HepG2 (cell line): Measurements from ENCODE around the gene ENC1. TPM values are rescaled to one million over a fixed set of nuclear protein-coding genes. Genes with fewer than 3 reads are reported as not detected.

ENCODE experiments used
- CSRNP1 ChIP-seq: sonication (generic); formaldehyde crosslinking; IDR thresholded peaks from 2 replicates; pipeline ENCODE4 v1.8.1; 2023; ENCODE audit warnings: mild to moderate bottlenecking, missing genetic modification reagents
- ZFYVE20 ChIP-seq: sonication (generic); formaldehyde crosslinking; IDR thresholded peaks from 2 replicates; pipeline ENCODE4 v1.8.0; 2023; ENCODE audit warnings: low read depth, mild to moderate bottlenecking, moderate library complexity, missing genetic modification reagents, borderline replicate concordance
- ZNF318 ChIP-seq: sonication (generic); formaldehyde crosslinking; IDR thresholded peaks from 2 replicates; pipeline ENCODE4 v1.4.0; 2020; ENCODE audit warnings: mild to moderate bottlenecking, missing genetic modification reagents
- ZNF672 ChIP-seq: sonication (generic); formaldehyde crosslinking; IDR thresholded peaks from 2 replicates; pipeline ENCODE4 v1.8.1; 2022; ENCODE audit warnings: missing genetic modification reagents
- polyA plus RNA-seq, 8 experiments: library from polyadenylated mRNA; depleted of rRNA in 3 of 8; stranded (reverse) in 7 of 8; unstranded in 1 of 8; fragments of >200 nt; fragmentation: Illumina TruSeq in 4 of 8; extraction: Trizol in 4 of 8; gene quantifications; 2 replicates each; pipeline versions ENCODE4 v1.2.1 to v1.2.3, GENCODE V29; 2011 to 2016; ENCODE audit warnings: low read depth in 4 of 8, missing spikeins in 1 of 8, mixed read lengths in 1 of 8; ENCODE audit not compliant: insufficient read depth in 1 of 8
- total RNA-seq, 5 experiments: library from RNA; depleted of rRNA; stranded (reverse); fragments of >200 nt; fragmentation: Illumina TruSeq; extraction: Trizol; gene quantifications; 2 replicates each; pipeline ENCODE4 v1.2.3, GENCODE V29; 2016; ENCODE audit warnings: low read depth in 1 of 5

Gene ENC1
- total and polyA plus RNA-seq, 2 of the 13 experiments (the other 11 are each of a cell fraction or from before 2014, with no cell fraction given) = 63.8 to 64.4 TPM

GRCh38 chr5:74667396-74667795 lies 26.9 kb upstream of the ENC1 start (continued):
- no peak for TF ChIP-seq ZFYVE20 (CRISPR knock-in tag)
- no peak for TF ChIP-seq CSRNP1 (CRISPR knock-in tag)
- TF ChIP-seq ZNF672 (CRISPR knock-in tag) = no peak
- TF ChIP-seq ZNF318 (CRISPR knock-in tag) = no peak
